Hepatocyte (in vitro differentiated cells): ENCODE data around the gene MISP3. TPM values are rescaled to one million over a fixed set of nuclear protein-coding genes. Genes with fewer than 3 reads are reported as not detected.

ENCODE experiments used
- DNase-seq: peaks from one replicate; pipeline ENCODE4 v3.0.0-alpha.2; 2016; ENCODE audit warnings: low spot score
- H2AFZ ChIP-seq: fragments of 200-600 bp; sonication (generic); 2 replicates; pipeline ENCODE4 v1.6.0; 2016; ENCODE audit warnings: antibody characterized with exemption, mild to moderate bottlenecking
- H3K27ac ChIP-seq: fragments of 200-600 bp; sonication (generic); 2 replicates; pipeline ENCODE4 v1.5.1; 2016; ENCODE audit warnings: mild to moderate bottlenecking
- H3K27me3 ChIP-seq: fragments of 200-600 bp; sonication (generic); 2 replicates; pipeline ENCODE4 v1.6.1; 2016
- H3K36me3 ChIP-seq: fragments of 200-600 bp; sonication (generic); replicated peaks from 2 replicates; pipeline ENCODE4 v1.5.1; 2016; ENCODE audit warnings: low read depth; ENCODE audit not compliant: insufficient read depth
- H3K4me1 ChIP-seq: fragments of 200-600 bp; sonication (generic); 2 replicates; pipeline ENCODE4 v1.5.1; 2016; ENCODE audit warnings: mild to moderate bottlenecking, moderate library complexity; ENCODE audit not compliant: insufficient read depth
- H3K4me2 ChIP-seq: fragments of 200-600 bp; sonication (generic); 2 replicates; pipeline ENCODE4 v1.6.0; 2016
- H3K4me3 ChIP-seq: fragments of 200-600 bp; sonication (generic); 2 replicates; pipeline ENCODE4 v1.5.1; 2016; ENCODE audit warnings: mild to moderate bottlenecking
- H3K79me2 ChIP-seq: fragments of 200-600 bp; sonication (generic); 2 replicates; pipeline ENCODE4 v1.6.0; 2017; ENCODE audit warnings: mild to moderate bottlenecking
- H3K9me2 ChIP-seq: fragments of 200-600 bp; sonication (generic); replicated peaks from 2 replicates; pipeline ENCODE4 v1.6.0; 2017; ENCODE audit warnings: mild to moderate bottlenecking; ENCODE audit not compliant: insufficient read depth
- H3K9me3 ChIP-seq: fragments of 200-600 bp; sonication (generic); 2 replicates; pipeline ENCODE4 v1.5.1; 2016; ENCODE audit warnings: low read depth, mild to moderate bottlenecking
- H4K20me1 ChIP-seq: fragments of 200-600 bp; sonication (generic); 2 replicates; pipeline ENCODE4 v1.6.0; 2016; ENCODE audit warnings: mild to moderate bottlenecking; ENCODE audit not compliant: insufficient read depth, poor library complexity, severe bottlenecking
- EZH2 ChIP-seq: fragments of 200-600 bp; sonication (generic); IDR thresholded peaks from 2 replicates; pipeline ENCODE4 v1.6.1; 2016; ENCODE audit warnings: antibody characterized with exemption, mild to moderate bottlenecking, borderline replicate concordance
- EZH2phosphoT487 ChIP-seq: fragments of 200-600 bp; sonication (generic); IDR thresholded peaks from one replicate; pipeline ENCODE4 v1.6.1; 2018; ENCODE audit warnings: antibody characterized with exemption, mild to moderate bottlenecking, low read depth, moderate library complexity; ENCODE audit not compliant: unreplicated experiment, severe bottlenecking
- WGBS: methylation state at CpG from one replicate; pipeline ENCODE4 v1.1.6; 2016; ENCODE audit warnings: low lambda C conversion rate; ENCODE audit errors: missing lambda C conversion rate; 5-methylcytosine and 5-hydroxymethylcytosine counted together
- polyA plus RNA-seq: library from polyadenylated mRNA; unstranded; fragments of >200 nt; fragmentation: Nextera tagmentation; extraction: Ambion mirVana; gene quantifications from 2 replicates; pipeline ENCODE4 v1.2.1, GENCODE V29; 2016
- total RNA-seq: library from RNA; depleted of rRNA; stranded (reverse); fragments of >200 nt; gene quantifications from 2 replicates; pipeline ENCODE4 v1.2.3, GENCODE V29; 2014
- TF ChIP-seq, protein P1 (sequence below): fragments of 200-600 bp; sonication (generic); IDR thresholded peaks from 2 replicates; pipeline ENCODE4 v1.5.1; 2016; ENCODE audit warnings: antibody characterized with exemption, mild to moderate bottlenecking; ENCODE audit not compliant: poor library complexity

MISP3 gene
- total and polyA plus RNA-seq, 2 experiments from 2014 or later = 4.9 to 13.1 TPM

DNA sequence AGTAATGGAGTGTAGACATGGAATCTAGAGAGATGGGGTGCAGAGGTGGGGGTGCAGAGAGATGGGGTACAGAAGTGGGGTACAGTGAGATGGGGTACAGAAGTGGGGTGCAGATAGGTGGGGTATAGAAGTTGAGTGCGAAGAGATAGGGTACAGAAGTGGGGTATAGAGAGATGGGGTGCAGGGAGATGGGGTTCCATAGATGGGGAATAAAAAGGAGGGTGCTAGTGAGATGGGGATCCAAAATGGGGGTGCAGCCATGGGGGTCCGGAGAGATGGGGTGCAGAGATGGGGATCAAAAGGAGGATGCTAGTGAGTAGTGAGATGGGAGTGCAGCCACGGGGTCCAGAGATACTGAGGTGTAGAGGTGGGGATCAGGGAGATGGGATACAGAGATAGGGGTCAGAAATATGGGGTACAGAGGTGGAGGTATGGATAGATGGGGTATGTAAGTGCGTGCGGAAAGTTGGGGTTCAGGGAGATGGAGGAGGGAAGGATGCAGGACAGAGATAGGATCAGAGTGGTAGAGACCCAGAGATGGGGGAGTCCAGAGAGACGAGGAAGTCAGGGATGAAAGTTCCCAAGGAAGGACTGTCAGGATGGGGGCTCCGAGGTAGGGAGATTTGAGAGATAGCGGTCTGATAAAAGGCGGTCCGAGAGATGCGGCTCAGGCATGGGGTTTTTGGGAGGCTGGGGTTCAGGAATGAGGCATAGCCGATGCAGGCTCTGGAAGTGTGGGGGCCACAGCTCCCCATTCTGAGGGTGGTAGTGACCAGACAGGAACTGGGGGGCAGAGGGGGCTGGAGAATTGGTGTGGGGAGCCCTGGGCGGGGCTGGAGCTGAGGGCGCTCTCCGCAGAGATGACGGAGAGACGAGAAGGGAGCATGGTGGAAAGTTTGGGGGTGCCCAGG lies 14.1 kb upstream of the MISP3 start:
- peaks cover 5% of the 10 kb centered on the region for H3K4me1 ChIP-seq
- no peak overlapping the region for H2AFZ ChIP-seq
- TF ChIP-seq EZH2 (no peak), EZH2phosphoT487 (no peak)
- TF ChIP-seq, protein P1, sequence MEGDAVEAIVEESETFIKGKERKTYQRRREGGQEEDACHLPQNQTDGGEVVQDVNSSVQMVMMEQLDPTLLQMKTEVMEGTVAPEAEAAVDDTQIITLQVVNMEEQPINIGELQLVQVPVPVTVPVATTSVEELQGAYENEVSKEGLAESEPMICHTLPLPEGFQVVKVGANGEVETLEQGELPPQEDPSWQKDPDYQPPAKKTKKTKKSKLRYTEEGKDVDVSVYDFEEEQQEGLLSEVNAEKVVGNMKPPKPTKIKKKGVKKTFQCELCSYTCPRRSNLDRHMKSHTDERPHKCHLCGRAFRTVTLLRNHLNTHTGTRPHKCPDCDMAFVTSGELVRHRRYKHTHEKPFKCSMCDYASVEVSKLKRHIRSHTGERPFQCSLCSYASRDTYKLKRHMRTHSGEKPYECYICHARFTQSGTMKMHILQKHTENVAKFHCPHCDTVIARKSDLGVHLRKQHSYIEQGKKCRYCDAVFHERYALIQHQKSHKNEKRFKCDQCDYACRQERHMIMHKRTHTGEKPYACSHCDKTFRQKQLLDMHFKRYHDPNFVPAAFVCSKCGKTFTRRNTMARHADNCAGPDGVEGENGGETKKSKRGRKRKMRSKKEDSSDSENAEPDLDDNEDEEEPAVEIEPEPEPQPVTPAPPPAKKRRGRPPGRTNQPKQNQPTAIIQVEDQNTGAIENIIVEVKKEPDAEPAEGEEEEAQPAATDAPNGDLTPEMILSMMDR = no peak
- no peaks in the 10 kb centered on the region for H3K79me2 ChIP-seq
- H4K20me1 ChIP-seq = no peaks in the 10 kb centered on the region
- no peaks in the 10 kb centered on the region for H3K9me2 ChIP-seq
- no peaks in the 10 kb centered on the region for H3K9me3 ChIP-seq
- H3K27ac ChIP-seq = no peak overlapping the region
- peak overlapping the region; percentile 81 for H3K4me2 ChIP-seq
- no peak for DNase-seq
- H3K36me3 ChIP-seq = no peaks in the 10 kb centered on the region
- no peak overlapping the region for H3K4me3 ChIP-seq
- 53% methylated on average over 16 of the region's 17 CpGs for WGBS
- H3K27me3 ChIP-seq = peaks cover 16% of the 10 kb centered on the region

DNA sequence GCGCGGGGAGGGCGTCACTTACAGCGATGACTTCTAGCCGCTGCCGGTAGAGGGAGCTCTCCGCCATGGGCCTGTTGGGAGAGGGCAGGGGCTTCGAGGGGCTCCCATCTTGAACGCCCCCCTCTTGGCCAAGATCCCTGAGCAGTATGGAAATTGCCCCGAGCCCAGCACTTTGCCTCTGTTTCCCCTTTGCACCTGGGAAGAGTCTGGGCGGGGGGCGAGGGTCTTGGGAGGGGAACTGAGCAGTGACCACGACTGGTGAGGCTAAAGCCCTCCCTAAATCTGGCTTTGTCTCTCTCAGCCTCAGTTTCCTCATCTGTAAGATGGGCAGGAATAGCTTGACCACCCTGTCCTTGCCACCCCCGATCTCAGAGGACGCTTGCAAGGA lies 13.5 kb upstream of the MISP3 start:
- Histone ChIP-seq H3K4me3 (no peak overlapping the region), H3K36me3 (no peaks in the 10 kb centered on the region), H3K9me2 (no peaks in the 10 kb centered on the region), H3K27ac (no peak overlapping the region), H3K79me2 (no peaks in the 10 kb centered on the region), H2AFZ (no peak overlapping the region), H3K4me1 (peaks cover 5% of the 10 kb centered on the region), H3K27me3 (peaks cover 16% of the 10 kb centered on the region), H4K20me1 (no peaks in the 10 kb centered on the region), H3K4me2 (no peak overlapping the region), H3K9me3 (no peaks in the 10 kb centered on the region)
- TF ChIP-seq EZH2phosphoT487 (no peak), EZH2 (no peak)
- TF ChIP-seq, protein P1 = peak; percentile 50
- 42% methylated on average over 11 of the region's 15 CpGs for WGBS
- no peak for DNase-seq

DNA sequence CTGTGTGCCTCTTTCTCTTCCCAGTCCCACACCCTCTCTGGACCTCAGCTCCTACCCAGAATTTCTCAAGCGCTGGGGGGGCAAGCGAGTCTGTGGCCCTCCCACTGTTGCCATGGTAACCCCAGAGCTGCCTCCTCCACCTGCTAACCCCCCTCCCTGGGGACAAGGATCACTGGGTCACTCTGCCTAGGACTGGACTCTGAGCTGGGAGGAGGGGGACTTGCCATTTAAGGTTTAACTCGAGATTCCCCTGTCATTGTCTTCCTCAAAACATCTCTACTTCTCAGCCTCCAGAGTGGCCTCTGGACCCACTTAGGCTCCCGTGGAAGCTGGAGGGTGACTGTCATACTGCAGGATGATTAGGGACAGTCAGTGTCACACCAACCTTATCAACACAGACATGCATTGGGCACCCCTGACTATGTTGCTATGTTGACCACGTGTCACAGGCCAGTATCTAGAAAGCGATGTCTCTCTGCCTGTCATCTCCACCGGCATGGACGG lies 12.9 kb upstream of the MISP3 start:
- H3K27ac ChIP-seq = no peak overlapping the region
- H3K4me1 ChIP-seq = peaks cover 5% of the 10 kb centered on the region
- H3K9me3 ChIP-seq = no peaks in the 10 kb centered on the region
- TF ChIP-seq, protein P1 = no peak
- TF ChIP-seq EZH2phosphoT487 (no peak), EZH2 (no peak)
- H3K36me3 ChIP-seq = no peaks in the 10 kb centered on the region
- H3K79me2 ChIP-seq = no peaks in the 10 kb centered on the region
- DNase-seq = peak; percentile 49
- H2AFZ ChIP-seq = no peak overlapping the region
- no peaks in the 10 kb centered on the region for H3K9me2 ChIP-seq
- WGBS = 58% methylated on average over 8 of the region's 8 CpGs
- H4K20me1 ChIP-seq = no peaks in the 10 kb centered on the region
- H3K27me3 ChIP-seq = peaks cover 16% of the 10 kb centered on the region
- H3K4me2 ChIP-seq = no peak overlapping the region
- H3K4me3 ChIP-seq = no peak overlapping the region
